Measurements from ENCODE around the gene TMOD1. TPM values are rescaled to one million over a fixed set of nuclear protein-coding genes. Genes with fewer than 3 reads are reported as not detected.

Gene TMOD1
- total and polyA plus RNA-seq, 9 of the 15 experiments (the other 6 are each of a cell fraction or from before 2014, with no cell fraction given), result 7.1 to 41.2 (median 14.2) TPM

GRCh38 chr9:97571664-97572063 is 70.2 kb downstream of the TMOD1 start:
- CTCF ChIA-PET (ENCODE audit: low intra/inter-chr PET ratio), result no interaction called here
- H4K20me1 ChIP-seq (replicated peaks; ENCODE audit: control insufficient read depth, insufficient read depth, low read length), result no peaks in the 10 kb centered on the region
- H3K9me1 ChIP-seq (ENCODE audit: control insufficient read depth, insufficient read depth, low read length), result peaks cover 4% of the 10 kb centered on the region
- in situ Hi-C loops (cut with MboI), result no loop called here
- peaks cover 66% of the 10 kb centered on the region for H3K36me3 ChIP-seq (ENCODE audit: control insufficient read depth, insufficient read depth, low read length)
- H3K4me2 ChIP-seq (ENCODE audit: insufficient read depth, low read length), result no peak overlapping the region
- FAIRE-seq, result no peak
- no peaks in the 10 kb centered on the region for H3K9me3 ChIP-seq (replicated peaks; ENCODE audit: control insufficient read depth, insufficient read depth, low read depth, low read length)
- no peak overlapping the region for H3K4me3 ChIP-seq
- H3K27ac ChIP-seq (ENCODE audit: extremely low read depth, low read depth, low read length), result no peak overlapping the region
- no peak overlapping the region for H2AFZ ChIP-seq (ENCODE audit: low read depth, low read length)
- intact Hi-C loops (cut with micrococcal nuclease), result no loop called here
- ATAC-seq, result no peak
- no peaks in the 10 kb centered on the region for H3K79me2 ChIP-seq (ENCODE audit: control insufficient read depth, insufficient read depth, low read length)
- H3K9ac ChIP-seq (ENCODE audit: insufficient read depth in 1 of 2, low read depth in 2 of 2, low read length in 2 of 2), result no peak overlapping the region; a peak in 1 of 4 replicates
- TF ChIP-seq XRCC4 (IDR thresholded peaks at IDR 0.05; ENCODE audit: extremely low read depth, insufficient read depth, insufficient read length) (no peak), ZNF589 (CRISPR knock-in tag; IDR thresholded peaks at IDR 0.05; ENCODE audit: low read depth) (no peak), ELK3 (CRISPR knock-in tag; IDR thresholded peaks at IDR 0.05) (no peak), ZNF445 (CRISPR knock-in tag; IDR thresholded peaks at IDR 0.05; ENCODE audit: low read depth) (no peak), ZNF699 (CRISPR knock-in tag; IDR thresholded peaks at IDR 0.05; ENCODE audit: insufficient replicate concordance) (no peak), NFIC (IDR thresholded peaks at IDR 0.05) (peak; percentile 85)
- peak in 1 of 4 experiments; percentile 14 for DNase-seq (ENCODE audit: extremely low read depth in 1 of 4, low spot score in 3 of 4)
- POLR2A ChIA-PET, result interaction anchor here (1.7 kb wide), 1 partner anchor 69 kb away, joined by 5 read pairs; no protein-coding TSS in a partner anchor
- H3K27me3 ChIP-seq (ENCODE audit: control insufficient read depth in 2 of 2, insufficient read depth in 2 of 2, low read length in 2 of 2), result no peaks in the 10 kb centered on the region
- 64% methylated on average over 1 of the region's 1 CpG for WGBS (ENCODE audit: insufficient coverage, low coverage, missing lambda C conversion rate)
- peaks cover 4 to 15% of the 10 kb centered on the region in 2 experiments; a peak in 3 of 5 replicates for H3K4me1 ChIP-seq (replicated peaks in 1 of 2; ENCODE audit: control insufficient read depth in 2 of 2, insufficient read depth in 2 of 2, low read length in 2 of 2)
- no TSS peak for BruUV-seq (replicated peaks)

All from K562 (cell line).